CD8-positive, alpha-beta memory T cell (primary cell): Measurements from ENCODE around the gene HCRTR1. TPM values are rescaled to one million over a fixed set of nuclear protein-coding genes. Genes with fewer than 3 reads are reported as not detected.

ENCODE experiments used
- CTCF ChIA-PET: fragments of 350-600 bp; sonication (Branson Sonifier 250); formaldehyde crosslinking; loops from one replicate; lab custom pipeline; 2021; ENCODE audit warnings: antibody characterized with exemption; lab: Charles Lee
- POLR2A ChIA-PET: fragments of 350-600 bp; sonication (Branson Sonifier 250); formaldehyde crosslinking; loops from one replicate; lab custom pipeline; 2021; ENCODE audit warnings: antibody characterized with exemption; lab: Charles Lee
- DNase-seq, 5 donors: peaks; one replicate each; pipeline versions ENCODE4 v3.0.0 to v3.0.0-alpha.2; 2020 to 2022; ENCODE audit warnings: mixed read lengths in 1 of 5
- H3K27ac ChIP-seq: one replicate; pipeline ENCODE4 v1.7.0; 2013; ENCODE audit warnings: low read depth, mild to moderate bottlenecking, low read length, moderate library complexity
- H3K27me3 ChIP-seq: 2 replicates; pipeline ENCODE4 v1.7.0; 2013; ENCODE audit warnings: low read length, mild to moderate bottlenecking; ENCODE audit not compliant: insufficient read depth, poor library complexity, severe bottlenecking
- H3K36me3 ChIP-seq: 2 replicates; pipeline ENCODE4 v1.7.0; 2013; ENCODE audit warnings: mild to moderate bottlenecking, low read length, moderate library complexity; ENCODE audit not compliant: insufficient read depth
- H3K4me1 ChIP-seq: 2 replicates; pipeline ENCODE4 v1.7.0; 2013; ENCODE audit warnings: mild to moderate bottlenecking, low read length, moderate library complexity; ENCODE audit not compliant: insufficient read depth
- H3K4me3 ChIP-seq: 2 replicates; pipeline ENCODE4 v1.7.0; 2013; ENCODE audit warnings: mild to moderate bottlenecking, low read length
- H3K9me3 ChIP-seq: 2 replicates; pipeline ENCODE4 v1.7.0; 2013; ENCODE audit warnings: mild to moderate bottlenecking, low read length
- H3K27ac Mint-ChIP-seq, 8 donors: one replicate each; pipeline ENCODE4 v1.8.0; 2020 to 2021; ENCODE audit warnings: mixed read lengths in 8 of 8, mild to moderate bottlenecking in 6 of 8, inconsistent platforms in 3 of 8, moderate library complexity in 3 of 8
- H3K27me3 Mint-ChIP-seq, 2 donors: one replicate each; pipeline ENCODE4 v1.8.0; 2020 to 2021; ENCODE audit warnings: mixed read lengths in 2 of 2, mild to moderate bottlenecking in 1 of 2, moderate library complexity in 1 of 2
- H3K36me3 Mint-ChIP-seq, 3 donors: one replicate each; pipeline ENCODE4 v1.8.0; 2020 to 2021; ENCODE audit warnings: mixed read lengths in 3 of 3, inconsistent platforms in 1 of 3, mild to moderate bottlenecking in 1 of 3
- H3K4me1 Mint-ChIP-seq, 3 donors: one replicate each; pipeline ENCODE4 v1.8.0; 2020 to 2021; ENCODE audit warnings: mixed read lengths in 3 of 3, inconsistent platforms in 1 of 3, mild to moderate bottlenecking in 1 of 3
- H3K4me3 Mint-ChIP-seq, 7 donors: one replicate each; pipeline ENCODE4 v1.8.0; 2020 to 2021; ENCODE audit warnings: mixed read lengths in 7 of 7, mild to moderate bottlenecking in 6 of 7, moderate library complexity in 4 of 7, inconsistent platforms in 2 of 7
- H3K9me3 Mint-ChIP-seq, 5 donors: one replicate each; pipeline ENCODE4 v1.8.0; 2020 to 2022; ENCODE audit warnings: mixed read lengths in 5 of 5, mild to moderate bottlenecking in 3 of 5, moderate library complexity in 2 of 5, inconsistent platforms in 1 of 5
- polyA plus RNA-seq: library from polyadenylated mRNA; unstranded; fragments of 300-500 nt; fragmentation: Illumina TruSeq; gene quantifications from one replicate; pipeline ENCODE4 v1.2.3, GENCODE V29; 2021
- total RNA-seq, 2 experiments: library from RNA; stranded (reverse); gene quantifications; one replicate each; pipeline ENCODE4 v1.2.3, GENCODE V29; 2021

HCRTR1 gene
- total and polyA plus RNA-seq, 3 experiments from 2014 or later = not detected

- Histone ChIP-seq H3K4me3 (no peak overlapping the region), H3K27me3 (no peaks in the 10 kb centered on the region), H3K27ac (no peak overlapping the region), H3K4me1 (no peaks in the 10 kb centered on the region), H3K9me3 (no peaks in the 10 kb centered on the region), H3K36me3 (peaks cover 48% of the 10 kb centered on the region)
- POLR2A ChIA-PET = no interaction called here
- no peaks in the 10 kb centered on the region for H3K9me3 Mint-ChIP-seq
- no peak overlapping the region for H3K4me3 Mint-ChIP-seq
- CTCF ChIA-PET = no interaction called here
- no peak for DNase-seq
- peaks cover 0 to 19% (median 0%) of the 10 kb centered on the region in 3 donors for H3K4me1 Mint-ChIP-seq
- peaks cover 0 to 82% (median 14%) of the 10 kb centered on the region in 3 donors for H3K36me3 Mint-ChIP-seq
- no peaks in the 10 kb centered on the region for H3K27me3 Mint-ChIP-seq
- H3K27ac Mint-ChIP-seq = peak overlapping the region in 2 of 8 donors; percentile 27 to 69
Observed at GRCh38 chr1:31632649-31633048, 15.2 kb downstream of the HCRTR1 start.

GRCh38 chr1:31633117-31633516, 15.6 kb downstream of the HCRTR1 start:
- H3K36me3 ChIP-seq = peaks cover 44% of the 10 kb centered on the region
- H3K27me3 ChIP-seq = no peaks in the 10 kb centered on the region
- ChIA-PET POLR2A (no interaction called here), CTCF (no interaction called here)
- no peaks in the 10 kb centered on the region for H3K27me3 Mint-ChIP-seq
- no peak overlapping the region for H3K4me3 Mint-ChIP-seq
- H3K4me1 Mint-ChIP-seq = peaks cover 0 to 23% (median 0%) of the 10 kb centered on the region in 3 donors
- no peak for DNase-seq
- H3K27ac Mint-ChIP-seq = peak overlapping the region in 2 of 8 donors; percentile 27 to 69
- no peak overlapping the region for H3K27ac ChIP-seq
- peaks cover 0 to 77% (median 11%) of the 10 kb centered on the region in 3 donors for H3K36me3 Mint-ChIP-seq
- H3K4me1 ChIP-seq = no peaks in the 10 kb centered on the region
- H3K9me3 Mint-ChIP-seq = no peaks in the 10 kb centered on the region
- no peak overlapping the region for H3K4me3 ChIP-seq
- H3K9me3 ChIP-seq = no peaks in the 10 kb centered on the region

DNA sequence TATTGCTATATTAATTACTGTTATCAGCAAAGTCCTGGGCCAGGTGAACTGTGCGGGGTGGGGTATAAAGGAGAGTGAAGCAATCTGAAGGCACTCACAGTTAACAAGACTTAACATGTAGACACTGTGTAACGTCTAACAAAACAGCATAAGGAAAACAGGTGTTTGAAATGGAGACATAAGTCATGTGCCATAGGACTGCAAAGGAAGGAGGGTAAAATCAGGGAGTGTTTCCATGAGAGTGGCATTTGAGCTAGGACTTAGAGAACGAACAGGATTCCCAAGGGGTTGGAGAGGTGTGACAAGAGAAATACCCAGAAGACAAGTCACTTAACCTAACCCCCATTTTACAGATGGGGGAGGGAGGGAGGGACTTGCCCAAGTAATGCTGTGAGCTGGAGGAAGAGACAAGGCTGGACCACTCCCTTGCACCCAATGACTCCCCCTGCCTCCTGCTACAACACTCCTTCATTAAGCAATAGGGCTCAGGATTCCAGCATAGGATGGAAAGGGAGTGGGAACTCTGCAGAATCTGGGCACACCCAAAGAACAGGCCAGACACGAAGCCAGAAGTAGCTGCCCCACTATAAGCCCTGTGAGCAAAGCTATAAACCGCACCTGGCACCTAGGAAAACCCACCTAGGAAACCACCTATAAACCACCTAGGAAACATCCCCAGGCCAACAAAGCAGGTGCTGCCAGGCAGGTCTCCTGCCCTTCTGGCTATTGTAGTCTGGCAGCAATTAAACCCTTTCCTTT, 20.6 kb downstream of the HCRTR1 start:
- peaks cover 12% of the 10 kb centered on the region for H3K36me3 ChIP-seq
- H3K4me3 Mint-ChIP-seq = peak overlapping the region in 1 of 7 donors; percentile 2
- ChIA-PET CTCF (interaction anchor here (0.7 to 1.0 kb wide), 2 partner anchors 26 to 313 kb away, joined by 3 to 4 read pairs; no protein-coding TSS in a partner anchor), POLR2A (no interaction called here)
- no peak overlapping the region for H3K27ac ChIP-seq
- H3K36me3 Mint-ChIP-seq = peaks cover 0 to 31% (median 4%) of the 10 kb centered on the region in 3 donors
- no peaks in the 10 kb centered on the region for H3K9me3 ChIP-seq
- peaks cover 4 to 25% (median 9%) of the 10 kb centered on the region in 3 donors for H3K4me1 Mint-ChIP-seq
- H3K4me1 ChIP-seq = peaks cover 37% of the 10 kb centered on the region
- no peaks in the 10 kb centered on the region for H3K9me3 Mint-ChIP-seq
- no peak overlapping the region for H3K4me3 ChIP-seq
- H3K27me3 Mint-ChIP-seq = no peaks in the 10 kb centered on the region
- H3K27ac Mint-ChIP-seq = peak overlapping the region in 4 of 8 donors; percentile 6 to 66 (median 20)
- DNase-seq = no peak
- H3K27me3 ChIP-seq = no peaks in the 10 kb centered on the region

- no peaks in the 10 kb centered on the region for H3K9me3 Mint-ChIP-seq
- Histone ChIP-seq H3K4me1 (peaks cover 48% of the 10 kb centered on the region), H3K27me3 (no peaks in the 10 kb centered on the region), H3K36me3 (peaks cover 9% of the 10 kb centered on the region), H3K4me3 (no peak overlapping the region), H3K27ac (no peak overlapping the region), H3K9me3 (no peaks in the 10 kb centered on the region)
- CTCF ChIA-PET = interaction anchor here (1.2 kb wide), 1 partner anchor 12 kb away, joined by 3 read pairs; no protein-coding TSS in a partner anchor
- H3K36me3 Mint-ChIP-seq = peaks cover 0 to 24% (median 3%) of the 10 kb centered on the region in 3 donors
- H3K4me3 Mint-ChIP-seq = no peak overlapping the region
- POLR2A ChIA-PET = no interaction called here
- no peak overlapping the region for H3K27ac Mint-ChIP-seq
- no peaks in the 10 kb centered on the region for H3K27me3 Mint-ChIP-seq
- peaks cover 16 to 37% (median 22%) of the 10 kb centered on the region in 3 donors for H3K4me1 Mint-ChIP-seq
- no peak for DNase-seq
Observed at GRCh38 chr1:31639543-31639942, 22.1 kb downstream of the HCRTR1 start.

DNA sequence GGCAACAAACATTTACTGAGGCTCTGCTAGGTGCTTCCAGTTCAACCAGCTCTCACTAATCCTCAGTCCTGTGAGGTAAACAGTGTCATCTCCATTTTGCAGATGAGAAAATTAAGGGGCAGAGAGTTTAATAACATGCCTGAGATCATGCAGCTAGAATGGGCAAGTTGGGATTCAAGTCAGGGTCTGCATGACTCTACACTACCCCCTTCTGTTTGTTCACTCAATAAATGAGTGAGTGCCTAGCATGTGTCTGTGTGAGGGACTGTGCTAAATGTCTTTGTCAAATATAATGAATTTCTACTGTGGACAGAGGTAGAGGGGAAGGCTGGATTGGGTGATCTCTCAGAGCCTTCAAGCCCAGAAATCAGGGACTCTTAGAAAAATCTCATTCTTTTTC, 22.7 kb downstream of the HCRTR1 start:
- H3K4me1 Mint-ChIP-seq = peaks cover 21 to 43% (median 28%) of the 10 kb centered on the region in 3 donors
- Histone ChIP-seq H3K27me3 (no peaks in the 10 kb centered on the region), H3K27ac (no peak overlapping the region), H3K9me3 (no peaks in the 10 kb centered on the region), H3K36me3 (peaks cover 4% of the 10 kb centered on the region), H3K4me3 (no peak overlapping the region), H3K4me1 (peaks cover 50% of the 10 kb centered on the region)
- H3K9me3 Mint-ChIP-seq = no peaks in the 10 kb centered on the region
- H3K27me3 Mint-ChIP-seq = no peaks in the 10 kb centered on the region
- ChIA-PET CTCF (interaction anchor here (1.2 kb wide), 1 partner anchor 12 kb away, joined by 3 read pairs; no protein-coding TSS in a partner anchor), POLR2A (no interaction called here)
- DNase-seq = no peak
- H3K4me3 Mint-ChIP-seq = no peak overlapping the region
- H3K27ac Mint-ChIP-seq = no peak overlapping the region
- H3K36me3 Mint-ChIP-seq = peaks cover 0 to 25% (median 3%) of the 10 kb centered on the region in 3 donors

DNA sequence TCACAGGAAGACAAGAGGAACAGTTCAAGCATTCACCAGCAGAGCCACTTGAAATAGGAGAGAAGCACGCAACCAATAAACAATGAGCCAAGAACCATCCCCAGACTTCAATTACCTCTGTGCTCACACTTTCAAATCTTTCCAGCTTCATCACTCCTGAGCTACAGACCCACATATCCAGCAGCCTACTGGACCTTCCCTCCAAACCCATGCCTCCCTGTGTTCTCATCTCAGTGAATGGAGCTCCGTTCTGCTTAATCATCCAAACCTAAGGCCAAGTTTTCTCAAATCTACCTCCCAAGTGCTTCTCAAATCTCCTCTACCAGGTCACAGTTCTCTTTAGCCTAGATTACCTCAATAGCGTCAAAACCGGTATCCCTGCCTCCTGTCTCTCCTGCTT, 23.5 kb downstream of the HCRTR1 start:
- no peaks in the 10 kb centered on the region for H3K9me3 Mint-ChIP-seq
- Histone ChIP-seq H3K27me3 (no peaks in the 10 kb centered on the region), H3K4me1 (peaks cover 57% of the 10 kb centered on the region), H3K27ac (no peak overlapping the region), H3K36me3 (peaks cover 4% of the 10 kb centered on the region), H3K4me3 (no peak overlapping the region), H3K9me3 (no peaks in the 10 kb centered on the region)
- H3K27ac Mint-ChIP-seq = no peak overlapping the region
- H3K27me3 Mint-ChIP-seq = no peaks in the 10 kb centered on the region
- no peak for DNase-seq
- ChIA-PET CTCF (no interaction called here), POLR2A (no interaction called here)
- no peak overlapping the region for H3K4me3 Mint-ChIP-seq
- H3K4me1 Mint-ChIP-seq = peaks cover 29 to 46% (median 36%) of the 10 kb centered on the region in 3 donors
- peaks cover 0 to 20% (median 3%) of the 10 kb centered on the region in 3 donors for H3K36me3 Mint-ChIP-seq

DNA sequence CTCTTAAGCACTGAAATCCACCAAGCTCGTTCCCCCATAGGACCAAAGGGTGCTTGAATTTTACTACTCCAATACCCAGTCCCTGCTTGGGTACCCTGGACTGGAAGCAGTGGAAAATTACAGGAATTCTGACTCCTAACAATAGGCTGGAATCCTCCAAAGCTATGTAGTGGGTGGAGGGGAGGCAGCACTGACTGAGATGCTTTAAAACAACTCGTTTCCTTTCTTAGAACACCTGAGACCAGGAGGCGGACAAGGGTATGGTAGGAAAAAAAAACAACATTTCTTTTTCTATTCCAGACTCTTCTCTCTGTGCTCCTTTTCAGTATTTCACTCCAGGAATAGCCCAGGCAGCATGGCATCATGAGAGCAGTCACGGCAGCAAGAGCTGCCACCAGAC, 24.9 kb downstream of the HCRTR1 start:
- POLR2A ChIA-PET = no interaction called here
- Histone ChIP-seq H3K4me3 (no peak overlapping the region), H3K27ac (no peak overlapping the region), H3K27me3 (no peaks in the 10 kb centered on the region), H3K4me1 (peaks cover 58% of the 10 kb centered on the region), H3K36me3 (peaks cover 4% of the 10 kb centered on the region), H3K9me3 (no peaks in the 10 kb centered on the region)
- peaks cover 0 to 15% (median 3%) of the 10 kb centered on the region in 3 donors for H3K36me3 Mint-ChIP-seq
- no peak for DNase-seq
- peaks cover 40 to 44% (median 42%) of the 10 kb centered on the region in 3 donors for H3K4me1 Mint-ChIP-seq
- CTCF ChIA-PET = interaction anchor here (1.1 to 2.3 kb wide), 2 partner anchors 147 to 860 kb away, joined by 4 to 9 read pairs; no protein-coding TSS in a partner anchor
- no peaks in the 10 kb centered on the region for H3K27me3 Mint-ChIP-seq
- peak overlapping the region in 2 of 7 donors; percentile 22 to 27 for H3K4me3 Mint-ChIP-seq
- H3K27ac Mint-ChIP-seq = no peak overlapping the region
- no peaks in the 10 kb centered on the region for H3K9me3 Mint-ChIP-seq

- DNase-seq = no peak
- Mint-ChIP-seq H3K27ac (peak overlapping the region in 3 of 8 donors; percentile 43 to 100 (median 64)), H3K4me1 (peaks cover 35 to 44% (median 42%) of the 10 kb centered on the region in 3 donors), H3K27me3 (no peaks in the 10 kb centered on the region), H3K36me3 (peaks cover 0 to 15% (median 3%) of the 10 kb centered on the region in 3 donors), H3K9me3 (no peaks in the 10 kb centered on the region), H3K4me3 (peak overlapping the region in 4 of 7 donors; percentile 22 to 100 (median 66))
- Histone ChIP-seq H3K36me3 (peaks cover 4% of the 10 kb centered on the region), H3K27ac (no peak overlapping the region), H3K27me3 (no peaks in the 10 kb centered on the region), H3K4me1 (peaks cover 58% of the 10 kb centered on the region), H3K4me3 (no peak overlapping the region), H3K9me3 (no peaks in the 10 kb centered on the region)
- ChIA-PET POLR2A (no interaction called here), CTCF (interaction anchor here (1.1 to 2.3 kb wide), 2 partner anchors 146 to 861 kb away, joined by 4 to 9 read pairs; no protein-coding TSS in a partner anchor)
Observed at GRCh38 chr1:31642897-31643296, 25.4 kb downstream of the HCRTR1 start.
